ENCODE data around the gene ZRANB1.
"Not testable (repeated sequence)": the region's sequence is repeated elsewhere in the genome, so short reads cannot be mapped to it uniquely, and the experiment has no call there.

ZRANB1 gene

GRCh38 chr10:124962421-124962820, 20.5 kb downstream of the ZRANB1 start:
- DNase-seq (ENCODE audit: insufficient read length, low spot score) (no peak), FAIRE-seq (no peak)

GRCh38 chr10:124963866-124964720, 22.2 kb downstream of the ZRANB1 start:
- no peak for FAIRE-seq
- DNase-seq (ENCODE audit: insufficient read length, low spot score), result no peak

GRCh38 chr10:124966008-124966407, 24.1 kb downstream of the ZRANB1 start:
- DNase-seq (ENCODE audit: insufficient read length, low spot score) (no peak), FAIRE-seq (no peak)

GRCh38 chr10:124967255-124967654, 25.3 kb downstream of the ZRANB1 start:
- no peak for DNase-seq (ENCODE audit: insufficient read length, low spot score)
- FAIRE-seq, result no peak

- DNase-seq (ENCODE audit: insufficient read length, low spot score), result no peak
- no peak for FAIRE-seq
Measured at GRCh38 chr10:124971276-124971675, 29.4 kb downstream of the ZRANB1 start.

GRCh38 chr10:124972637-124973036, 30.7 kb downstream of the ZRANB1 start:
- no peak for DNase-seq (ENCODE audit: insufficient read length, low spot score)
- FAIRE-seq, result no peak

GRCh38 chr10:124974131-124974530, 32.2 kb downstream of the ZRANB1 start:
- FAIRE-seq (no peak), DNase-seq (ENCODE audit: insufficient read length, low spot score) (no peak)

- FAIRE-seq, result no peak
- DNase-seq (ENCODE audit: insufficient read length, low spot score), result no peak
Measured at GRCh38 chr10:124975977-124976514, 34.1 kb downstream of the ZRANB1 start.

GRCh38 chr10:124977161-124977560, 35.2 kb downstream of the ZRANB1 start:
- FAIRE-seq (no peak), DNase-seq (ENCODE audit: insufficient read length, low spot score) (no peak)

- FAIRE-seq (no peak), DNase-seq (ENCODE audit: insufficient read length, low spot score) (no peak)
Measured at GRCh38 chr10:124977648-124978375, 35.9 kb downstream of the ZRANB1 start.

- FAIRE-seq, result no peak
- DNase-seq (ENCODE audit: insufficient read length, low spot score), result no peak
Measured at GRCh38 chr10:124978376-124978725, 36.4 kb downstream of the ZRANB1 start.

- FAIRE-seq (no peak), DNase-seq (ENCODE audit: insufficient read length, low spot score) (no peak)
Measured at GRCh38 chr10:124983321-124983720, 41.4 kb downstream of the ZRANB1 start.

GRCh38 chr10:124984376-124984775, 42.5 kb downstream of the ZRANB1 start:
- no peak for FAIRE-seq
- DNase-seq (ENCODE audit: insufficient read length, low spot score), result no peak

- FAIRE-seq (no peak), DNase-seq (ENCODE audit: insufficient read length, low spot score) (no peak)
Measured at GRCh38 chr10:124985162-124985561, 43.2 kb downstream of the ZRANB1 start.

GRCh38 chr10:124987788-124988187, 45.9 kb downstream of the ZRANB1 start:
- DNase-seq (ENCODE audit: insufficient read length, low spot score), result no peak
- FAIRE-seq, result no peak

- FAIRE-seq; DNase-seq (ENCODE audit: insufficient read length, low spot score): not testable (repeated sequence)
Measured at GRCh38 chr10:124988753-124989152, 46.8 kb downstream of the ZRANB1 start.

GRCh38 chr10:124989526-124989925, 47.6 kb downstream of the ZRANB1 start:
- no peak for DNase-seq (ENCODE audit: insufficient read length, low spot score)
- no peak for FAIRE-seq

GRCh38 chr10:124990671-124991625, 49.0 kb downstream of the ZRANB1 start:
- FAIRE-seq, result no peak
- DNase-seq (ENCODE audit: insufficient read length, low spot score), result no peak

- no peak for FAIRE-seq
- DNase-seq (ENCODE audit: insufficient read length, low spot score), result no peak
Measured at GRCh38 chr10:124991835-124992234, 49.9 kb downstream of the ZRANB1 start.

- DNase-seq (ENCODE audit: insufficient read length, low spot score), result no peak
Measured at GRCh38 chr10:124992462-124993344, 50.8 kb downstream of the ZRANB1 start.

More at GRCh38 chr10:124992462-124993344, 50.8 kb downstream of the ZRANB1 start:
- no peak for FAIRE-seq
